PFSK-1 (cell line): ENCODE data around the gene EP400.

Source experiments
- FOXP2 ChIP-seq: optimal IDR thresholded peaks from 2 replicates; pipeline ENCODE3; 2011; ENCODE audit warnings: borderline replicate concordance, control low read depth, inconsistent platforms; ENCODE audit not compliant: insufficient read depth; ENCODE audit errors: extremely low read length, extremely low read depth
- POLR2AphosphoS5 ChIP-seq: IDR thresholded peaks from 2 replicates; pipeline ENCODE4 v1.6.1; 2012; ENCODE audit warnings: low read depth, mild to moderate bottlenecking, control low read depth, low read length, moderate library complexity
- REST ChIP-seq, 2 experiments: IDR thresholded peaks; 2 replicates each; pipeline versions ENCODE4 v1.6.1 to v1.8.0; 2011 to 2012; ENCODE audit warnings: low read depth in 2 of 2, low read length in 2 of 2, control low read depth in 1 of 2, inconsistent platforms in 1 of 2, mild to moderate bottlenecking in 1 of 2, moderate library complexity in 1 of 2; ENCODE audit not compliant: insufficient read depth in 1 of 2
- TAF1 ChIP-seq: IDR thresholded peaks from 2 replicates; pipeline ENCODE4 v1.6.1; 2012; ENCODE audit warnings: low read length, control low read depth, borderline replicate concordance; ENCODE audit not compliant: insufficient read depth

DNA sequence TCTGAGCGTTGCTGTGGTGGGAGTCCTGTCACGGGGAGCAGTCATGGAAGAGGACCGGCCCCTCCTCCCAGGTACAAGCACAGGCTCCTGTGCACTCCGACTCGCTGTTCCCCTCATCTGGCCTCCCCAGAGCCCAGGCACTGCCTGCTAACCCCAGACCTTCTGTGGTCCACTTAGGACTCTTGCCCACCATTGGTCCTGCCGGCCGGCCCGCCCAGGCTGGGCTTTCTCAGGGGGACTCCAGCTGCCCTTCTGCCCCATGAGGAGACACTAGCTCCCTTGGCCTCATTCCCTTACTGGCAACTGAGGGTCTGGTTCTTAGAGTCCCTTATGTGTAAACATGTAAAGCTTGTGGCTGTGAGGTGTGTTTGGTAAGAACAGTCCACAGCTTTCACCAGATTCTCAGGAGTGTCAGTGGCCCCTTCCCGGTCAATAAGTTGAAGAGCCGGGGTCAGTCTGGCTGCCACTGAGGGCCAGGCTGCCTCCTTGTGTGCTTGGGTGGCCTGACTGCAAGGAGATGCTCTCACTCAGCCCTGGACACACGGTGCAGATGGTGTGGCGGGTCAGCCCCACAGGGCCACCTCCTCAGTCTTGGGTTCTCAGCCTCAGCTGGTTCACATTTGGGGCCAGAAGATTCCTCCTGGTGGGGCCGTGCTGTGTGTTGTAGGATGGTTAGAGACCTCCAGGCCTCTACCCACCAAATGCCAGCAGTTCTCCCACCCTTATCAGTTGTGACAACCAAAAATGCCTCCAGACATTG, 150.7 kb downstream of the EP400 start:
- TF ChIP-seq TAF1 (no peak), POLR2AphosphoS5 (no peak), FOXP2 (no peak), REST (IDR thresholded peaks at IDR 0.05; ENCODE audit: insufficient read depth in 1 of 2, low read depth in 2 of 2, low read length in 2 of 2) (no peak)
